Keratinocyte (primary cell): Measurements from ENCODE around the gene UNC93A. TPM values are rescaled to one million over a fixed set of nuclear protein-coding genes. Genes with fewer than 3 reads are reported as not detected.

Experiments
- DNase-seq: peaks from one replicate; pipeline ENCODE4 v3.0.0-alpha.2; 2011; ENCODE audit warnings: low read depth, missing footprints, low spot score
- FAIRE-seq: peaks from 2 replicates; lab custom pipeline; 2011; peaks lifted over from hg19 to GRCh38; lab: Jason Lieb, UNC
- H2AFZ ChIP-seq: 2 replicates; pipeline ENCODE4 v1.6.0; 2012; ENCODE audit warnings: low read length, control low read depth, inconsistent platforms; ENCODE audit not compliant: control insufficient read depth
- H3K27ac ChIP-seq: 2 replicates; pipeline ENCODE4 v1.5.1; 2011; ENCODE audit warnings: low read length; ENCODE audit not compliant: control insufficient read depth, insufficient read depth
- H3K27me3 ChIP-seq: 3 replicates; pipeline ENCODE4 v1.6.0; 2011; ENCODE audit warnings: low read length; ENCODE audit not compliant: control insufficient read depth, insufficient read depth; ENCODE audit errors: extremely low read depth
- H3K36me3 ChIP-seq, 2 experiments: 2 replicates in 1 of 2; 3 replicates in 1 of 2; pipeline ENCODE4 v1.5.1; 2011; ENCODE audit warnings: low read length in 2 of 2, mild to moderate bottlenecking in 1 of 2; ENCODE audit not compliant: control insufficient read depth in 2 of 2, insufficient read depth in 2 of 2; ENCODE audit errors: extremely low read depth in 1 of 2
- H3K4me1 ChIP-seq: 3 replicates; pipeline ENCODE4 v1.5.1; 2011; ENCODE audit warnings: low read length; ENCODE audit not compliant: control insufficient read depth, insufficient read depth; ENCODE audit errors: extremely low read depth
- H3K4me2 ChIP-seq: 3 replicates; pipeline ENCODE4 v1.6.0; 2011; ENCODE audit warnings: low read depth, low read length; ENCODE audit not compliant: control insufficient read depth, insufficient read depth; ENCODE audit errors: extremely low read depth
- H3K4me3 ChIP-seq, 3 experiments: fragments of 200-600 bp in 1 of 3; sonication (generic) in 1 of 3; 2 replicates in 2 of 3; 3 replicates in 1 of 3; pipeline ENCODE4 v1.5.1; 2011 to 2016; ENCODE audit warnings: low read length in 3 of 3, mild to moderate bottlenecking in 3 of 3, control low read depth in 2 of 3, inconsistent platforms in 1 of 3, low read depth in 1 of 3, mixed read lengths in 1 of 3, mixed run types in 1 of 3, moderate library complexity in 1 of 3; ENCODE audit not compliant: control insufficient read depth in 2 of 3, insufficient read depth in 2 of 3; ENCODE audit errors: extremely low read depth in 1 of 3
- H3K79me2 ChIP-seq: 2 replicates; pipeline ENCODE4 v1.6.0; 2012; ENCODE audit warnings: low read length; ENCODE audit not compliant: control insufficient read depth, insufficient read depth
- H3K9ac ChIP-seq: 3 replicates; pipeline ENCODE4 v1.6.0; 2011; ENCODE audit warnings: low read length; ENCODE audit not compliant: control insufficient read depth, insufficient read depth; ENCODE audit errors: extremely low read depth
- H3K9me1 ChIP-seq: 3 replicates; pipeline ENCODE4 v1.6.0; 2011; ENCODE audit warnings: low read length; ENCODE audit not compliant: control insufficient read depth, insufficient read depth; ENCODE audit errors: extremely low read depth
- H3K9me3 ChIP-seq: 2 replicates; pipeline ENCODE4 v1.5.1; 2012; ENCODE audit warnings: low read depth, low read length; ENCODE audit not compliant: control insufficient read depth
- H4K20me1 ChIP-seq: 3 replicates; pipeline ENCODE4 v1.6.0; 2011; ENCODE audit warnings: low read length; ENCODE audit not compliant: control insufficient read depth, insufficient read depth; ENCODE audit errors: extremely low read depth
- EZH2 ChIP-seq: IDR thresholded peaks from one replicate; pipeline ENCODE4 v1.6.1; 2012; ENCODE audit warnings: inconsistent platforms, mild to moderate bottlenecking, low read length, moderate library complexity
- dilution Hi-C: fragments of 300-500 bp; cut with MboI; formaldehyde crosslinking; loops from one replicate; pipeline ENCODE4 v1.7.0; 2020; ENCODE audit warnings: low sequenced_read_pairs; ENCODE audit not compliant: extremely low pct_ligation_motif_present
- polyA plus RNA-seq, 5 experiments: library from polyadenylated mRNA; depleted of rRNA in 3 of 5; stranded (reverse) in 3 of 5; stranded (forward) in 1 of 5; unstranded in 1 of 5; fragments of >200 nt; gene quantifications; 1 replicate in 1 of 5; 2 replicates in 3 of 5; 3 replicates in 1 of 5; pipeline versions ENCODE4 v1.2.1 to v1.2.3, GENCODE V29; 2011 to 2012; ENCODE audit warnings: missing spikeins in 2 of 5, low read depth in 1 of 5, low replicate concordance in 1 of 5
- TF ChIP-seq, protein P1 (sequence below), 3 experiments: IDR thresholded peaks in 1 of 3; conservative IDR thresholded peaks in 1 of 3; optimal IDR thresholded peaks in 1 of 3; 2 replicates in 2 of 3; 3 replicates in 1 of 3; pipeline versions ENCODE3 to v1.5.1; 2011; ENCODE audit warnings: low read length in 3 of 3, mild to moderate bottlenecking in 3 of 3, moderate library complexity in 2 of 3, control low read depth in 1 of 3, inconsistent platforms in 1 of 3; ENCODE audit not compliant: insufficient read depth in 2 of 3; ENCODE audit errors: extremely low read depth in 1 of 3

Gene UNC93A
- polyA plus RNA-seq, 1 donor (not counting 4 experiments of a cell fraction or from before 2014, with no cell fraction given): not detected

DNA sequence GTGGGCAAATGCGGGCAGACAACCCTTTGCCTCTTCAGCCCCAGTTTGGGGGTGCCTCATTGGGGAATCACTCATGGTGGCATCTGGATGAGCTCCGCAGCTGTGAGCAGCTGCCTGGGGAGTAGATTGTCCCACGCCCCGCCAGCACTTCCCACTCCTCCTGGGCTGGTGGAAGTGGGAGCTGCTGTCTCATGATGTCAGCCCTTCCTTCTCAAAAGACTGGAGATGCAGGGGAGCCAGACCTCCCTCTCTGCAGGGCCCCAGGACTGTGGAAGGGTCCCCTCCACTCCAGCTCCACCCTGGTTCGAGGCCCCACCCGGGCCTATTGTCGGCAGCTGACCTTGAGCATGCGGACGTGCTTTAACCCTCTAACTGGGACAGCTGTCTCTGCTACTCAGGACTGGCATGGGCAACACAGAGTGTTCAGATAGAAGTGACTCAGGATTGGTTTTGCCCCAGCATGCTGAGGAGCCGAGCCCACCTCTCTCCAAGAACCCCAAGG lies 2.0 kb downstream of the UNC93A start:
- Histone ChIP-seq H3K4me3 (no peak overlapping the region), H3K9me3 (no peaks in the 10 kb centered on the region), H3K79me2 (no peaks in the 10 kb centered on the region), H3K9ac (no peak overlapping the region), H3K4me2 (no peak overlapping the region), H3K27me3 (no peaks in the 10 kb centered on the region), H2AFZ (no peak overlapping the region), H3K36me3 (no peaks in the 10 kb centered on the region), H3K9me1 (no peaks in the 10 kb centered on the region), H4K20me1 (no peaks in the 10 kb centered on the region), H3K4me1 (no peaks in the 10 kb centered on the region), H3K27ac (no peak overlapping the region)
- no peak for DNase-seq
- dilution Hi-C loops: no loop called here
- no peak for TF ChIP-seq EZH2
- FAIRE-seq: no peak

DNA sequence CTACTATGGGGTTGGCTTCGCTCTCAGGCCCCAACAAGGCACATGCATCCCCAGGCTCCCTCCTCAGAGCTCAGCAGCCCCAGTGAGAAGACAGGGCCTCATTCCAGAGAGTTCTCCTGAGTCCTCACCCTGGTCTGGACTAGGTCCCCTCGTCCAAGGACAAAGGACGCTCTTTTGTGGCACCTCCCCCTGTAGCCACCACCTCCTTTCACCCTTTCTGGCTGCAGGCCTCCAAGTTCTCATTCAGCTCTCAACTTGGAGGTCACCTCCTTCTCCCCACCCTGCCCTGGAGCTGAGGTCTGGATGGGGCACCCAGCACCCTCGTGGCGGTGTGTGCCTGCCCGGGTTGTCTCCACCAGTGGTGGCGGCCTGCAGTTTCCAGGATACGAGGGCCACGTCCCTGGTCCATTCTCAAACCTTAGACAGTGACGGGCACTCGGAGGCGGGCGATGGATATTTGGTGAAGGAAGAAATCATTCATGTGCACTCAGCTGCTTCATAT lies 2.5 kb downstream of the UNC93A start:
- Histone ChIP-seq H4K20me1 (no peaks in the 10 kb centered on the region), H3K9ac (no peak overlapping the region), H3K9me3 (no peaks in the 10 kb centered on the region), H3K79me2 (no peaks in the 10 kb centered on the region), H3K4me3 (no peak overlapping the region), H3K27me3 (no peaks in the 10 kb centered on the region), H2AFZ (no peak overlapping the region), H3K9me1 (no peaks in the 10 kb centered on the region), H3K27ac (no peak overlapping the region), H3K4me2 (no peak overlapping the region), H3K4me1 (no peaks in the 10 kb centered on the region), H3K36me3 (no peaks in the 10 kb centered on the region)
- TF ChIP-seq EZH2: no peak
- TF ChIP-seq, protein P1, sequence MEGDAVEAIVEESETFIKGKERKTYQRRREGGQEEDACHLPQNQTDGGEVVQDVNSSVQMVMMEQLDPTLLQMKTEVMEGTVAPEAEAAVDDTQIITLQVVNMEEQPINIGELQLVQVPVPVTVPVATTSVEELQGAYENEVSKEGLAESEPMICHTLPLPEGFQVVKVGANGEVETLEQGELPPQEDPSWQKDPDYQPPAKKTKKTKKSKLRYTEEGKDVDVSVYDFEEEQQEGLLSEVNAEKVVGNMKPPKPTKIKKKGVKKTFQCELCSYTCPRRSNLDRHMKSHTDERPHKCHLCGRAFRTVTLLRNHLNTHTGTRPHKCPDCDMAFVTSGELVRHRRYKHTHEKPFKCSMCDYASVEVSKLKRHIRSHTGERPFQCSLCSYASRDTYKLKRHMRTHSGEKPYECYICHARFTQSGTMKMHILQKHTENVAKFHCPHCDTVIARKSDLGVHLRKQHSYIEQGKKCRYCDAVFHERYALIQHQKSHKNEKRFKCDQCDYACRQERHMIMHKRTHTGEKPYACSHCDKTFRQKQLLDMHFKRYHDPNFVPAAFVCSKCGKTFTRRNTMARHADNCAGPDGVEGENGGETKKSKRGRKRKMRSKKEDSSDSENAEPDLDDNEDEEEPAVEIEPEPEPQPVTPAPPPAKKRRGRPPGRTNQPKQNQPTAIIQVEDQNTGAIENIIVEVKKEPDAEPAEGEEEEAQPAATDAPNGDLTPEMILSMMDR (optimal IDR thresholded peaks at IDR 0.05 in 1 of 3, IDR thresholded peaks at IDR 0.05 in 1 of 3, conservative IDR thresholded peaks at IDR 0.05 in 1 of 3; ENCODE audit: extremely low read depth in 1 of 3, insufficient read depth in 2 of 3, low read length in 3 of 3): no peak
- DNase-seq (no peak), FAIRE-seq (no peak)
- dilution Hi-C loops: no loop called here

DNA sequence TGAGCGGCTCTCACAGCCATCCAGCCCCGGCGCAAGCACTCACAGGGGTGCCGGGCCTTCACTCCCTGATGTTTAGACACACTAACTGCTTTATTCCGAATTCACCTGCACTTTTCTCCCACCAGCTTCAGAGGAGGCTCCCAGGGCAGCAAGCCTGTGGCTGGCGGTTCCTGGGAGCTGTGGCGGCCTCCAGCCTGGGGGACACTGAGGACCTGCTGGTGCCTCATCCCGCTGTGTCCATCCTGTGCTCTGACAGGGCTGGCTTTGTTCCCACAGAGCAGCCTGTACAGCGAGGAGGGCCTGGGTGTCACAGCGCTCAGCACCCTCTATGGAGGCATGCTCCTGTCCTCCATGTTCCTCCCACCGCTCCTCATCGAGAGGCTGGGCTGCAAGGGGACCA lies 3.1 kb downstream of the UNC93A start:
- Histone ChIP-seq H3K4me2 (no peak overlapping the region), H3K9me3 (no peaks in the 10 kb centered on the region), H3K79me2 (no peaks in the 10 kb centered on the region), H4K20me1 (no peaks in the 10 kb centered on the region), H3K9me1 (no peaks in the 10 kb centered on the region), H3K36me3 (no peaks in the 10 kb centered on the region), H3K27me3 (no peaks in the 10 kb centered on the region), H2AFZ (no peak overlapping the region), H3K4me1 (no peaks in the 10 kb centered on the region), H3K4me3 (no peak overlapping the region), H3K27ac (no peak overlapping the region), H3K9ac (no peak overlapping the region)
- FAIRE-seq (no peak), DNase-seq (no peak)
- no peak for TF ChIP-seq EZH2
- TF ChIP-seq, protein P1 (optimal IDR thresholded peaks at IDR 0.05 in 1 of 3, IDR thresholded peaks at IDR 0.05 in 1 of 3, conservative IDR thresholded peaks at IDR 0.05 in 1 of 3; ENCODE audit: extremely low read depth in 1 of 3, insufficient read depth in 2 of 3, low read length in 3 of 3): no peak
- dilution Hi-C loops: no loop called here
